Stomach (tissue), 9 donors: ENCODE data around the gene SKI. TPM values are rescaled to one million over a fixed set of nuclear protein-coding genes. Genes with fewer than 3 reads are reported as not detected.

ENCODE experiments used
- DNase-seq, 2 donors: peaks; one replicate each; pipeline versions ENCODE4 v3.0.0 to v3.0.0-alpha.2; 2013 to 2019
- H3K27ac ChIP-seq, 5 donors: fragments of 200-600 bp in 4 of 5; sonication (generic) in 4 of 5; one replicate each; pipeline ENCODE4 v1.5.1; 2013 to 2019; ENCODE audit warnings: mild to moderate bottlenecking in 1 of 5, moderate library complexity in 1 of 5
- H3K27me3 ChIP-seq, 3 donors: fragments of 200-600 bp; sonication (generic); one replicate each; pipeline ENCODE4 v1.5.1; 2017 to 2019; ENCODE audit warnings: mixed run types in 1 of 3
- H3K36me3 ChIP-seq, 4 donors: fragments of 200-600 bp; sonication (generic); 1 replicate in 3 of 4; 2 replicates in 1 of 4; pipeline ENCODE4 v1.5.1; 2016 to 2019
- H3K4me1 ChIP-seq, 4 donors: fragments of 200-600 bp; sonication (generic); one replicate each; pipeline ENCODE4 v1.5.1; 2016 to 2019
- H3K4me3 ChIP-seq, 4 donors: fragments of 200-600 bp; sonication (generic) in 3 of 4; one replicate each; pipeline ENCODE4 v1.5.1; 2016 to 2019; ENCODE audit warnings: mild to moderate bottlenecking in 1 of 4
- H3K9me3 ChIP-seq, 4 donors: fragments of 200-600 bp; sonication (generic); one replicate each; pipeline ENCODE4 v1.5.1; 2016 to 2019
- EP300 ChIP-seq: sonication (generic); formaldehyde crosslinking; IDR thresholded peaks from one replicate; pipeline ENCODE4 v1.6.1; 2017; ENCODE audit warnings: antibody characterized with exemption
- POLR2A ChIP-seq, 4 donors: fragments of 450-650 bp; IDR thresholded peaks; one replicate each; pipeline ENCODE4 v1.6.1; 2016; ENCODE audit warnings: antibody characterized with exemption in 4 of 4, control low read depth in 2 of 4, mild to moderate bottlenecking in 1 of 4, moderate library complexity in 1 of 4
- POLR2AphosphoS5 ChIP-seq, 3 donors: sonication (generic); formaldehyde crosslinking; IDR thresholded peaks; one replicate each; pipeline ENCODE4 v1.6.1; 2016; ENCODE audit warnings: antibody characterized with exemption in 3 of 3
- WGBS, 5 donors: extraction: QIAGEN DNeasy Blood & Tissue Kit in 3 of 5; methylation state at CpG; one replicate each; pipeline versions ENCODE4 v1.1.5 to v1.1.7; 2013 to 2018; 5-methylcytosine and 5-hydroxymethylcytosine counted together
- intact Hi-C: fragments of 100-400 bp; cut with DNase I; formaldehyde crosslinking; loops from one replicate; pipeline ENCODE4 v1.15.1; 2023; ENCODE audit warnings: low total_unique reads
- polyA plus RNA-seq, 3 donors: library from polyadenylated mRNA; stranded (reverse); fragments of 200-250 nt; gene quantifications; one replicate each; pipeline ENCODE4 v1.2.3, GENCODE V29; 2013
- total RNA-seq, 5 donors: library from RNA; depleted of rRNA; stranded (reverse); fragments of >200 nt; gene quantifications; one replicate each; pipeline versions ENCODE4 v1.1.0 to v1.2.3, GENCODE V29; 2014 to 2016
- TF ChIP-seq, protein P1 (sequence below), 7 experiments: fragments of 450-650 bp in 4 of 7; fragments of 200-600 bp in 3 of 7; sonication (generic) in 3 of 7; IDR thresholded peaks; one replicate each; pipeline ENCODE4 v1.5.1; 2016 to 2019; ENCODE audit warnings: antibody characterized with exemption in 7 of 7, control low read depth in 2 of 7, mild to moderate bottlenecking in 1 of 7
- donor health status: healthy with polysubstance abuse.
- donor health status: Bipolar disorder and iron deficiency.
- donor health status: healthy.

Gene SKI
- total and polyA plus RNA-seq, 8 donors: 7.4 to 84.0 (median 21.0) TPM

DNA sequence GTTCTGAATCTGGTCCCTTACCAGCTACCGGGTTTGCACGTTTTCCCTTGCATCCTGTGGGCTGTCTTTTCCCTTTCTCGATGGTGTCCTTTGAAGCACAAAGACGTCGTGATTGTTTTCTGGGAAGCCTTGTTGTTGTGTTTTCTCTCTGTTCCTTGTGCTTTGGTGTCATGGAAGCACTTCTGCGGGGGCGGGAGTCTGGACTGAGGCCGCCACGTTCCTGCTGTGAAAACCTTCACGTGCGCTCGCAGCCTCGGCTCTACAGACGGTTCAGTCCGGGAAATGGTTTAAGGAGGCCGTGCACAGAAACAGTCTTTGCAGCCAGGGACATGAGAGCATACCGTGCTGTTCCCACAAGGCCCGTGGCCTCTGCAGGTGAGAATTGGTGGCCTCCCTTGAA lies 68.5 kb downstream of the SKI start:
- no peak for DNase-seq
- Histone ChIP-seq H3K36me3 (peaks cover 0 to 4% (median 0%) of the 10 kb centered on the region in 4 donors), H3K4me3 (no peak overlapping the region), H3K27ac (no peak overlapping the region), H3K27me3 (no peaks in the 10 kb centered on the region), H3K9me3 (no peaks in the 10 kb centered on the region), H3K4me1 (peaks cover 43 to 91% (median 80%) of the 10 kb centered on the region in 4 donors)
- TF ChIP-seq, protein P1, sequence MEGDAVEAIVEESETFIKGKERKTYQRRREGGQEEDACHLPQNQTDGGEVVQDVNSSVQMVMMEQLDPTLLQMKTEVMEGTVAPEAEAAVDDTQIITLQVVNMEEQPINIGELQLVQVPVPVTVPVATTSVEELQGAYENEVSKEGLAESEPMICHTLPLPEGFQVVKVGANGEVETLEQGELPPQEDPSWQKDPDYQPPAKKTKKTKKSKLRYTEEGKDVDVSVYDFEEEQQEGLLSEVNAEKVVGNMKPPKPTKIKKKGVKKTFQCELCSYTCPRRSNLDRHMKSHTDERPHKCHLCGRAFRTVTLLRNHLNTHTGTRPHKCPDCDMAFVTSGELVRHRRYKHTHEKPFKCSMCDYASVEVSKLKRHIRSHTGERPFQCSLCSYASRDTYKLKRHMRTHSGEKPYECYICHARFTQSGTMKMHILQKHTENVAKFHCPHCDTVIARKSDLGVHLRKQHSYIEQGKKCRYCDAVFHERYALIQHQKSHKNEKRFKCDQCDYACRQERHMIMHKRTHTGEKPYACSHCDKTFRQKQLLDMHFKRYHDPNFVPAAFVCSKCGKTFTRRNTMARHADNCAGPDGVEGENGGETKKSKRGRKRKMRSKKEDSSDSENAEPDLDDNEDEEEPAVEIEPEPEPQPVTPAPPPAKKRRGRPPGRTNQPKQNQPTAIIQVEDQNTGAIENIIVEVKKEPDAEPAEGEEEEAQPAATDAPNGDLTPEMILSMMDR (IDR thresholded peaks at IDR 0.05): no peak
- TF ChIP-seq POLR2AphosphoS5 (IDR thresholded peaks at IDR 0.05) (no peak), POLR2A (IDR thresholded peaks at IDR 0.05) (no peak), EP300 (no peak)
- 82 to 90% (median 88%) methylated on average over 18 of the region's 18 CpGs for WGBS, 5 donors
- intact Hi-C loops: no loop called here

DNA sequence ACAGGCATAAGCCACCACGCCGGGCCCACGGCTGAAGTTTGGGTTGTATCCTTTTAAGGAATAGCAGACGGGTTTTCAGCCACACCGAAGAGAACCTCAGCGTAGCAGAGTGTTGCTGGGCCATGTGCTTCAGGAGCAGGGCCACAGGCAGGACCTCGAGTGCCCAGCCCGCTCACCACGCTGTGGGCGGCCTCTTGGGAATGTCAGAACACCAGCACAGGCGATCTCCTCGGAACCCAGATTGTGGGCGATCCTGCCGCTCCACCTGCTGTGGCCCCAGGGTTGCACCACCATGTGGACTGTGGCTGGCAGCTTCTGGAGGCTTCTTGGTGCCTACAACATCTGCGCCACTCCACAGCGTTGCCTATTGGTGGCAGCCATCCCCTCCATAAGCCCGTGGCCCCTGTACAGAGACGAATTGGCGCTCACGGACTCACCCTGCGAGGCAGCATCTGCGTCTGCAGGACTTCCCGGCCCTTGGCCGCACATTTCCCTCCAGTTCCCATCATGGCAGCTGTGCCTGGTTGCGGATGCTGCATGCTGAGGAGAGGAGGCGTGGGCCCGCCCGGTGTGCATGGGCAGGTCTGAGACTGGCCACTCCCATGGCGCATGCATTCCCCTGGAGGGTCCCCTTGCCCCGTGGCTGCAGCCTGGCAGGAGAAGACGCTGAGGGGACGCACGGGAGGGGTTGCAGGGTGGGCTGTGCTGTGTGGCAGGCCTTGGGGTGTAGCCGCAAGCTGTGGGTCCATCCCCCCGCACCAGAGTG lies 69.3 kb downstream of the SKI start:
- WGBS, 5 donors: 92 to 96% (median 94%) methylated on average over 28 to 35 of the region's 35 CpGs
- Histone ChIP-seq H3K4me1 (peaks cover 46 to 91% (median 80%) of the 10 kb centered on the region in 4 donors), H3K9me3 (no peaks in the 10 kb centered on the region), H3K27me3 (no peaks in the 10 kb centered on the region), H3K27ac (no peak overlapping the region), H3K4me3 (no peak overlapping the region), H3K36me3 (peaks cover 0 to 5% (median 2%) of the 10 kb centered on the region in 4 donors)
- TF ChIP-seq POLR2A (IDR thresholded peaks at IDR 0.05) (no peak), EP300 (no peak), POLR2AphosphoS5 (IDR thresholded peaks at IDR 0.05) (no peak)
- TF ChIP-seq, protein P1 (IDR thresholded peaks at IDR 0.05): no peak
- intact Hi-C loops: no loop called here
- DNase-seq: no peak

DNA sequence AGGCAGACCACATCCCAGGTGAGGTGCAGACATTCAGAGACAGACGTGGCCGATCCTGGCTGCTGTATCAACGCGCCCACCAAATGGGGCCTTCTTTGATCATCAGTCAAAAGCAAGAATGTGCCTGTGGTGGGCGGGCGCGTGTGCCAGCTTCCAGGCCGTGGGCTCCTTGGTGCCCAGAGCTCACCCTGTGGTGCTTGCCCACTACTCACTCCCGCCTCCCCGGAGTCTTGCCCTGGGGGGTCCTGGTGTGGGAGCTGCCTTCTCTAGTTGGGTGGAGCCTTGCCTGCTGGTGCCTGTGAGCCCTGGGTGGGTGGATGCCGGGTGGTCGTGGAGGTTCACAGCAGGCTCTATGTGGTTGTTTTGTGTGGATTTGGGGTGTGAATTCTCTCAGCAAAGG lies 70.6 kb downstream of the SKI start:
- H3K4me1 ChIP-seq: peaks cover 45 to 92% (median 74%) of the 10 kb centered on the region in 4 donors
- TF ChIP-seq, protein P1 (IDR thresholded peaks at IDR 0.05): no peak
- TF ChIP-seq POLR2AphosphoS5 (IDR thresholded peaks at IDR 0.05) (no peak), POLR2A (IDR thresholded peaks at IDR 0.05) (no peak), EP300 (no peak)
- peaks cover 7 to 18% (median 12%) of the 10 kb centered on the region in 4 donors for H3K36me3 ChIP-seq
- no peaks in the 10 kb centered on the region for H3K9me3 ChIP-seq
- no peak for DNase-seq
- H3K4me3 ChIP-seq: peak overlapping the region in 1 of 4 donors; percentile 2
- H3K27ac ChIP-seq: peak overlapping the region in 4 of 5 donors; percentile 76 to 90 (median 84)
- no peaks in the 10 kb centered on the region for H3K27me3 ChIP-seq
- intact Hi-C loops: no loop called here
- 76 to 87% (median 84%) methylated on average over 12 of the region's 12 CpGs for WGBS, 5 donors

DNA sequence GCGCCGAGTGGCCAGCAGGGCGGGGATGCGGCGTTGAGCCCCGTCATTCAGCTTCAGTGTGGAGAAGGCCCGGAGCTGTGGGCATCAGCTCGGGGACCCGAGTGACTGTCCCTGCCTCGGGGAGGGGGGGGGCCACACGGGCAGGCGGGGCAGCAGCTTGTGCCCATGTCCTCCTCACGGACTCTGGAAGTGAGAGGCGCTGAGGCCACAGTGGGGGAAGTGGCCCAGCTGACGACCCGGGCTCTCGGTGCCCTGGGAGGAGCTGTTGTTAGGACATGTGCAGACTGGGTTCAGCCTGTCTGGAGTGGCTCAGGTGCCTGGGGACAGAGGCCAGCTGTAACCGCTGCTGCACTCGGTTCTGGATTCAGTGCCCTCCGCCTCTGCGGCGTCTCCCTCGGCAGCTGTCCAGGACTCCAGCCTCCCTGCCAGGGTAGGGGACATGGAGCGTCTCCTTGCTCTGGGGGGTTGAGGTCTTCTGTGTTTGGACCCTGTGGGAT lies 71.1 kb downstream of the SKI start:
- TF ChIP-seq POLR2AphosphoS5 (IDR thresholded peaks at IDR 0.05) (no peak), EP300 (no peak), POLR2A (IDR thresholded peaks at IDR 0.05) (no peak)
- TF ChIP-seq, protein P1 (IDR thresholded peaks at IDR 0.05): no peak
- intact Hi-C loops: no loop called here
- peak in 1 of 2 donors; percentile 49 for DNase-seq
- H3K27ac ChIP-seq: peak overlapping the region in 4 of 5 donors; percentile 76 to 90 (median 84)
- H3K36me3 ChIP-seq: peaks cover 12 to 23% (median 17%) of the 10 kb centered on the region in 4 donors
- peaks cover 40 to 87% (median 71%) of the 10 kb centered on the region in 4 donors for H3K4me1 ChIP-seq
- peak overlapping the region in 1 of 4 donors; percentile 2 for H3K4me3 ChIP-seq
- no peaks in the 10 kb centered on the region for H3K27me3 ChIP-seq
- no peaks in the 10 kb centered on the region for H3K9me3 ChIP-seq
- WGBS, 5 donors: 60 to 70% (median 68%) methylated on average over 14 to 24 of the region's 24 CpGs
